GM12873 (cell line): ENCODE data around the gene PANK4.

Experiments used
- TF ChIP-seq, protein P1 (sequence below): IDR thresholded peaks from 2 replicates; pipeline ENCODE4 v1.5.1; 2012; ENCODE audit warnings: low read depth, mild to moderate bottlenecking, moderate library complexity, low read length, control low read depth; ENCODE audit not compliant: insufficient read depth; ENCODE audit errors: missing control alignments

The PANK4 gene

GRCh38 chr1:2489615-2490014 is 36.8 kb downstream of the PANK4 start:
- TF ChIP-seq, protein P1, sequence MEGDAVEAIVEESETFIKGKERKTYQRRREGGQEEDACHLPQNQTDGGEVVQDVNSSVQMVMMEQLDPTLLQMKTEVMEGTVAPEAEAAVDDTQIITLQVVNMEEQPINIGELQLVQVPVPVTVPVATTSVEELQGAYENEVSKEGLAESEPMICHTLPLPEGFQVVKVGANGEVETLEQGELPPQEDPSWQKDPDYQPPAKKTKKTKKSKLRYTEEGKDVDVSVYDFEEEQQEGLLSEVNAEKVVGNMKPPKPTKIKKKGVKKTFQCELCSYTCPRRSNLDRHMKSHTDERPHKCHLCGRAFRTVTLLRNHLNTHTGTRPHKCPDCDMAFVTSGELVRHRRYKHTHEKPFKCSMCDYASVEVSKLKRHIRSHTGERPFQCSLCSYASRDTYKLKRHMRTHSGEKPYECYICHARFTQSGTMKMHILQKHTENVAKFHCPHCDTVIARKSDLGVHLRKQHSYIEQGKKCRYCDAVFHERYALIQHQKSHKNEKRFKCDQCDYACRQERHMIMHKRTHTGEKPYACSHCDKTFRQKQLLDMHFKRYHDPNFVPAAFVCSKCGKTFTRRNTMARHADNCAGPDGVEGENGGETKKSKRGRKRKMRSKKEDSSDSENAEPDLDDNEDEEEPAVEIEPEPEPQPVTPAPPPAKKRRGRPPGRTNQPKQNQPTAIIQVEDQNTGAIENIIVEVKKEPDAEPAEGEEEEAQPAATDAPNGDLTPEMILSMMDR, result no peak

GRCh38 chr1:2488688-2489087 is 37.7 kb downstream of the PANK4 start:
- TF ChIP-seq, protein P1, result no peak

DNA sequence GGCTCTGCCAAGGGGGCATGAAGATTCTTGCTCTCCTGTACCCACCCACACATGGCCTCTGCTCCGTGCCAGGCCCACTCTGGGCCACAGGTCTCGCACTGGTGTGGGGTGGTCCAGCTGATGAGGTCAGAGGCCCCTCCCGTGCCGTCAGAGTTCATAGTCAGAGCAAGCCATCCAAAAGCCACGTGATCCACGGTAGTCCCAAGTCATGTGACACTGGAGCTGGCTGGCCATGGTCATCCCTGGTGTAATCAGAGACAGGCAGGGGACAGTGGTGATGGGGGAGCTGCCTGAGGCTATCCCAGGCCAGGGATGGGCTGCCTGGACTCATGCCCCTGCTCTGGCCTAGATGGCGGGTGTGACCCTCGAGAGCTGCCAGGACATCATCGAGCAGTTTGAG is 39.8 kb downstream of the PANK4 start:
- TF ChIP-seq, protein P1, result no peak

DNA sequence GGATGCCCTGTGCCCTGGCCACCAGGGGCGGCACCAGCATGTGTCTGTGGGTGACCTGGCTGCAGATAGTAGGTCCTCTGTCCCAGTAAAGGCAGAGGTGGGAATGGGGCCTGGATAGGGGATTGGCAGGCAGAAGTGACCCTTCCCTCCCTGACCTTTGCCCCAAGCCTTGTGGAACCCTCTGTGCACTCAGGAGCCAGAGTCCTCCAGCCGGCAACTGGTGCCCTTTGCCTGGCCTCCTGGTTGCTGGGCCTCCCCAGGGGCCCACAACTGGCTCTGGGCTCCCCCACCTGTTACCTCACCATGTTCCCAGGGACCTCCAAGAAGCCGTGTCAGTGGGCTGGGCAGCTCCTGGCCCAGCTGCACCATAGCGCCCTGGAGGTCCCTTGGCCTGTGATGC is 40.4 kb downstream of the PANK4 start:
- TF ChIP-seq, protein P1, result no peak

DNA sequence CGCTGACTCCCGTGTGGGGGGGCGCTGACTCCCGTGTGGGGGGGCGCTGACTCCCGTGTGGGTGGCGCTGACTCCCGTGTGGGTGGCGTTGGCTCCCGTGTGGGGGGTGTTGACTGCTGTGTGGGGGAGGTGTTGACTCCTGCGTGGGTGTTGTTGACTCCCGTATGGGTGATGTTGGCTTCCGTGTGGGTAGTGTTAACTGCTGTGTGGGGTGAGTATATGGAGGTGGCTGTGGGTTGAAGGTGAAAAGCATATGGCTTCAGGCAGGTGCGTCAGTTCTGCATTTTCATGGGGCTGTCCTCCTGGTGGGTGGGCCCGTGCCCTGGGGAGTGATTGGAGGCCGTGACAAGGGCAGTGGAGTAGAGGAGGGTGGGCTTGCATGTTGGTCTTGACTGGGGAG is 42.4 kb downstream of the PANK4 start:
- TF ChIP-seq, protein P1, result no peak

- TF ChIP-seq, protein P1, result no peak
Measured at GRCh38 chr1:2483026-2483425, 43.4 kb downstream of the PANK4 start.

DNA sequence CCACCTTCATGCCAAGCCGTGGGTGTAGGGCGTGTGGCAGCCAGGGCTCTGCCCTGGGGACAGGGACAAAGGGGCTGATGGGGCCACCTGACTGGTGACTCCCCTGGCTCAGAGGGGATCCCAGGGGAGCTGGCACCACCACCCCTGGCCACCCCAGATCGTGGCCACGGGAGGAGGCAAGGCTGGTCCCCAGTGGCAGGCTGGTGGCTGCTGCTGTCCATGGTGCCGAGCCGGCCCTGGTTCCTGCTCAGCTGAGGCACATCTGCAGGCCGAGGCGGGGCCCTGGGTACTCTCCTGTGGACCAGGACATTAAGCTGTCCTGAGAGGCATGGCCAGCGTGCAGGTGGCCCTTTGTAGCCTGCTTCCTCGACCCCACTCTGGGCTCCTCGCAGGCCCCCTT is 43.8 kb downstream of the PANK4 start:
- TF ChIP-seq, protein P1, result no peak
